Chondrocyte (in vitro differentiated cells): Measurements from ENCODE around the gene AK9. TPM values are rescaled to one million over a fixed set of nuclear protein-coding genes. Genes with fewer than 3 reads are reported as not detected.

ENCODE experiments used
- DNase-seq: peaks from one replicate; pipeline ENCODE4 v3.0.0; 2021; ENCODE audit warnings: mixed read lengths, low spot score
- H3K27ac Mint-ChIP-seq: one replicate; pipeline ENCODE4 v1.8.0; 2021; ENCODE audit warnings: mild to moderate bottlenecking, moderate library complexity, mixed read lengths; ENCODE audit not compliant: unreplicated experiment
- H3K27me3 Mint-ChIP-seq: 2 replicates; pipeline ENCODE4 v1.8.0; 2021; ENCODE audit warnings: low read depth, mixed read lengths
- H3K36me3 Mint-ChIP-seq: 2 replicates; pipeline ENCODE4 v1.8.0; 2021; ENCODE audit warnings: low read depth, mixed read lengths
- H3K4me1 Mint-ChIP-seq: 2 replicates; pipeline ENCODE4 v1.8.0; 2021; ENCODE audit warnings: low read depth, mild to moderate bottlenecking, mixed read lengths
- H3K4me3 Mint-ChIP-seq: one replicate; pipeline ENCODE4 v1.8.0; 2021; ENCODE audit warnings: mild to moderate bottlenecking, moderate library complexity, mixed read lengths; ENCODE audit not compliant: unreplicated experiment
- H3K9me3 Mint-ChIP-seq: 2 replicates; pipeline ENCODE4 v1.8.0; 2021; ENCODE audit warnings: low read depth, mixed read lengths
- CTCF ChIP-seq: fragments of 200-600 bp; sonication (generic); IDR thresholded peaks from 2 replicates; pipeline ENCODE4 v1.5.0; 2021; ENCODE audit warnings: antibody characterized with exemption, mild to moderate bottlenecking, moderate library complexity
- total RNA-seq: library from RNA; stranded (reverse); gene quantifications from 3 replicates; pipeline ENCODE4 v1.2.1, GENCODE V29; 2021

Gene AK9
- total RNA-seq, 1 donor from 2014 or later: 4.4 TPM

- no peak for TF ChIP-seq CTCF
- Mint-ChIP-seq H3K27me3 (peaks cover 13% of the 10 kb centered on the region), H3K9me3 (no peaks in the 10 kb centered on the region), H3K36me3 (no peaks in the 10 kb centered on the region), H3K27ac (no peak overlapping the region), H3K4me3 (no peak overlapping the region), H3K4me1 (no peaks in the 10 kb centered on the region)
- DNase-seq: no peak
Observed at GRCh38 chr6:109506314-109506713, 184.7 kb downstream of the AK9 start.

DNA sequence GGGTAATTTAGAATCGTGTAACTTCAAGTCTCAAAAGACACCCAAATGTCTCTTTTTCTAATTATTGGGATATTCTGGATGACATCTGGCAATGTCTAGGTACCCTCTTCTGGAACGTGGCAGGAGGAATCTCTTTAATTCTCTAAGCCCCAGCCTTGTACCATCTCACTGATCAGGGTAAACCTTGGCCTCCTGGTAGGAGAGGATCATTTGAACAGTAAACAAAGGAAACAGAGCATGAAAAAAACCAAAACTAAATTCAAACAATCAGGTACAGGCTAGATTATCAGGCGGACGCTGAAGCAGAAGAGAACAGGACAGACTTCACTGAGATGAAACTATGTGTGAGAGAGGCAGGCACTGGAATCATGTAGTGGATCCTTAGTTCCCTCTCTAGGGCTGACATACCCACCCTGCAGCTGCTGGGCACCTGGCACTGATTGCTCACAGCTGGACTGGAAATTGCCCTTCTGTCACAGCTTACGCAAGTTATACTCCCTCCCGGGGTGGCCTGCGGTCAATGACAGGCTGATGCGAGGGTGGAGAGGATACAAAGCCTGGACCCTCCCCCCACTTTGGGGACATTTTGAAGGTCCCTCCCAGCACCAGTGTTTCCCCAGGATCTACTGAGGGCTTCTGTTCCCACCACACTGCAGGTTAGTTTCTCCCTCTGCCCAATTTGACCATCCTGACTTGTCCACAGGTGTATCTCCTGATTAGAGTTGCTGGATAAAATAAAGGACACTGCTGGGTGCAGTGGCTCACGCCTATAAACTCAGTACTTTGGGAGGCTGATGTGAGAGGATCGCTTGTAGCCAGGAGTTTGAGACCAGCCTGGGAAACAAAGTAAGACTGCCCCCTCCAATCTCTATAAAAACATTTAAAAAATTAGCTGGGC lies 187.4 kb downstream of the AK9 start:
- no peaks in the 10 kb centered on the region for H3K36me3 Mint-ChIP-seq
- DNase-seq: no peak
- peaks cover 13% of the 10 kb centered on the region for H3K27me3 Mint-ChIP-seq
- H3K27ac Mint-ChIP-seq: no peak overlapping the region
- H3K4me1 Mint-ChIP-seq: peaks cover 4% of the 10 kb centered on the region
- H3K4me3 Mint-ChIP-seq: no peak overlapping the region
- TF ChIP-seq CTCF: no peak
- H3K9me3 Mint-ChIP-seq: no peaks in the 10 kb centered on the region

- no peak for TF ChIP-seq CTCF
- Mint-ChIP-seq H3K27me3 (peaks cover 18% of the 10 kb centered on the region), H3K4me1 (peaks cover 4% of the 10 kb centered on the region), H3K27ac (no peak overlapping the region), H3K9me3 (no peaks in the 10 kb centered on the region), H3K4me3 (no peak overlapping the region), H3K36me3 (no peaks in the 10 kb centered on the region)
- no peak for DNase-seq
Observed at GRCh38 chr6:109498936-109499335, 192.1 kb downstream of the AK9 start.

- no peaks in the 10 kb centered on the region for H3K9me3 Mint-ChIP-seq
- no peak overlapping the region for H3K27ac Mint-ChIP-seq
- TF ChIP-seq CTCF: no peak
- H3K4me3 Mint-ChIP-seq: no peak overlapping the region
- peaks cover 18% of the 10 kb centered on the region for H3K27me3 Mint-ChIP-seq
- H3K36me3 Mint-ChIP-seq: no peaks in the 10 kb centered on the region
- DNase-seq: no peak
- H3K4me1 Mint-ChIP-seq: peaks cover 4% of the 10 kb centered on the region
Observed at GRCh38 chr6:109498052-109498451, 192.9 kb downstream of the AK9 start.

DNA sequence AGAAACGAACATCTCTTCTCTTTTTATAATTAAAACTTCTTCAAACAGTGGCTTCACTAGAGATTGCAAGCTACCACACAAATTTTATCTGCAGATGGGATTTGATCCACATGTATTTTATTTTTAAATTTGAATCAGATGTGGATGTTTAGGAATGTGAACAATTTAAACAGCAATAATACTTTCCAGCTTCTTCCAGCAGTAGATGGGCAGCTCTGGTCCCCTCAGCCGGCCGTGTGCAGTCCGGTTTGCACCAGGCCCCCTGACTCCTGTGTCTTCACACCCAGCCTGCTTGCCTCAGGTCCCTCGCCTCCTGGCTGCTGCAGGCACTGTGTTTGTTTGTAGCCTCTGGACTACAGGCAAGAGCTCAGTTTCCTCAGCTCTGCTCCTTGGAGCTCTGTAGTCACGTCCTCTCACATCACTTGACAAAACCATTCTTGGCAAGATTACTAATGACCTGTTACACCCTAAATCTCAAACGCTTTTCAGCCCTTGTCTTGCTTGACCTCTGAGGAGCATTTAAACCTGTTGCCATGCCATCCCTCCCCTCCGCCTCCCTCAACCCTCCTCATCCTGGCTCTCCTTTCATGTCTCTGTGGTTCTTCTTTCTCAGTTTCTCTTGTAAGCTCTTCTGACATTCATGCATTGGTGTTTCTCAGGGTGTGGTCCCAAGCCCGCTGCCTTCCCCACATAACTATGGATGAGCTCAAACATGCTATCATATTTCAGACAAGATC lies 194.8 kb downstream of the AK9 start:
- Mint-ChIP-seq H3K4me1 (peaks cover 4% of the 10 kb centered on the region), H3K4me3 (no peak overlapping the region), H3K27me3 (peaks cover 16% of the 10 kb centered on the region), H3K36me3 (no peaks in the 10 kb centered on the region), H3K27ac (no peak overlapping the region), H3K9me3 (no peaks in the 10 kb centered on the region)
- no peak for TF ChIP-seq CTCF
- DNase-seq: no peak
